Measurements from ENCODE around the gene KLHL5.
A peak's percentile ranks its signal among the peaks of the same experiment; 100 is the strongest.
"Not testable (repeated sequence)": the region's sequence is repeated elsewhere in the genome, so short reads cannot be mapped to it uniquely, and the experiment has no call there.

Gene KLHL5

GRCh38 chr4:39062094-39062769, at the start of gene KLHL5:
Gene KLHL5 (plus strand): TSS chr4:39062232. CDS start chr4:39062653, 421 bp downstream.
- H3K4me1 Mint-ChIP-seq = peaks cover 21 to 37% of the 10 kb centered on the region in 2 donors
- DNase-seq (no peak), ATAC-seq (replicated peaks) (no peak)
- no peak within 1 kb of the TSS for H3K27ac Mint-ChIP-seq
- H3K4me3 Mint-ChIP-seq = peak within 1 kb of the TSS in 1 of 2 donors; percentile 51
- H3K9me3 Mint-ChIP-seq = no peaks in the 10 kb centered on the region
- no peaks in the 10 kb centered on the region for H3K27me3 Mint-ChIP-seq
- peaks cover 2 to 10% of the 10 kb centered on the region in 2 donors for H3K36me3 Mint-ChIP-seq

- H3K9me3 Mint-ChIP-seq = peaks cover 25 to 32% of the 10 kb centered on the region in 2 donors
- DNase-seq (no peak), ATAC-seq (replicated peaks) (no peak)
- no peaks in the 10 kb centered on the region for H3K27me3 Mint-ChIP-seq
- H3K27ac Mint-ChIP-seq = no peak overlapping the region
- no peak overlapping the region for H3K4me3 Mint-ChIP-seq
- peaks cover 19 to 42% of the 10 kb centered on the region in 2 donors for H3K4me1 Mint-ChIP-seq
- H3K36me3 Mint-ChIP-seq = peaks cover 49 to 60% of the 10 kb centered on the region in 2 donors
Observed at GRCh38 chr4:39014028-39014427, 48.0 kb upstream of the KLHL5 start.

GRCh38 chr4:39020130-39020529, 41.9 kb upstream of the KLHL5 start:
- Mint-ChIP-seq H3K4me1 (peaks cover 23 to 40% of the 10 kb centered on the region in 2 donors), H3K27ac (no peak overlapping the region), H3K9me3 (peaks cover 17 to 18% of the 10 kb centered on the region in 2 donors)

GRCh38 chr4:39021631-39022030, 40.4 kb upstream of the KLHL5 start:
- DNase-seq (no peak), ATAC-seq (replicated peaks) (no peak)
- no peaks in the 10 kb centered on the region for H3K27me3 Mint-ChIP-seq
- peaks cover 20 to 41% of the 10 kb centered on the region in 2 donors for H3K4me1 Mint-ChIP-seq
- H3K36me3 Mint-ChIP-seq = peaks cover 16 to 40% of the 10 kb centered on the region in 2 donors
- peaks cover 7 to 9% of the 10 kb centered on the region in 2 donors for H3K9me3 Mint-ChIP-seq
- no peak overlapping the region for H3K27ac Mint-ChIP-seq
- H3K4me3 Mint-ChIP-seq = no peak overlapping the region

More at GRCh38 chr4:39020130-39020529, 41.9 kb upstream of the KLHL5 start:
- DNase-seq (no peak), ATAC-seq (replicated peaks) (no peak)
- H3K4me3 Mint-ChIP-seq = no peak overlapping the region
- peaks cover 29 to 51% of the 10 kb centered on the region in 2 donors for H3K36me3 Mint-ChIP-seq
- no peaks in the 10 kb centered on the region for H3K27me3 Mint-ChIP-seq

GRCh38 chr4:39022241-39022640, 39.8 kb upstream of the KLHL5 start:
- ATAC-seq (replicated peaks) (no peak), DNase-seq (no peak)
- Mint-ChIP-seq H3K4me3 (no peak overlapping the region), H3K36me3 (peaks cover 13 to 37% of the 10 kb centered on the region in 2 donors), H3K9me3 (peaks cover 4 to 6% of the 10 kb centered on the region in 2 donors), H3K27ac (no peak overlapping the region), H3K27me3 (no peaks in the 10 kb centered on the region), H3K4me1 (peaks cover 20 to 42% of the 10 kb centered on the region in 2 donors)

- Mint-ChIP-seq H3K9me3 (peaks cover 4 to 5% of the 10 kb centered on the region in 2 donors), H3K4me1 (peaks cover 20 to 50% of the 10 kb centered on the region in 2 donors), H3K36me3 (peaks cover 12 to 33% of the 10 kb centered on the region in 2 donors)
Observed at GRCh38 chr4:39023059-39023458, 39.0 kb upstream of the KLHL5 start.

GRCh38 chr4:39024311-39024865, 37.6 kb upstream of the KLHL5 start:
- Mint-ChIP-seq H3K27me3 (no peaks in the 10 kb centered on the region), H3K9me3 (peaks cover 4 to 5% of the 10 kb centered on the region in 2 donors), H3K4me1 (peaks cover 20 to 49% of the 10 kb centered on the region in 2 donors), H3K27ac (no peak overlapping the region), H3K36me3 (peaks cover 11 to 25% of the 10 kb centered on the region in 2 donors), H3K4me3 (no peak overlapping the region)
- ATAC-seq (replicated peaks) (no peak), DNase-seq (no peak)

More at GRCh38 chr4:39023059-39023458, 39.0 kb upstream of the KLHL5 start:
- DNase-seq = no peak
- H3K27ac Mint-ChIP-seq = no peak overlapping the region
- ATAC-seq (replicated peaks) = no peak
- H3K4me3 Mint-ChIP-seq = no peak overlapping the region
- H3K27me3 Mint-ChIP-seq = no peaks in the 10 kb centered on the region

- DNase-seq (no peak), ATAC-seq (replicated peaks) (no peak)
- Mint-ChIP-seq H3K4me1 (peaks cover 17 to 55% of the 10 kb centered on the region in 2 donors), H3K27ac (peak overlapping the region; percentile 77), H3K9me3 (peaks cover 4 to 5% of the 10 kb centered on the region in 2 donors), H3K4me3 (peak overlapping the region in 1 of 2 donors; percentile 29), H3K36me3 (peaks cover 11 to 21% of the 10 kb centered on the region in 2 donors), H3K27me3 (no peaks in the 10 kb centered on the region)
Observed at GRCh38 chr4:39025552-39026085, 36.4 kb upstream of the KLHL5 start.

- H3K36me3 Mint-ChIP-seq = peaks cover 11 to 21% of the 10 kb centered on the region in 2 donors
- H3K4me1 Mint-ChIP-seq = peaks cover 17 to 55% of the 10 kb centered on the region in 2 donors
- ATAC-seq (replicated peaks) (no peak), DNase-seq (no peak)
- H3K27ac Mint-ChIP-seq = no peak overlapping the region
- peak overlapping the region in 1 of 2 donors; percentile 29 for H3K4me3 Mint-ChIP-seq
- peaks cover 4 to 5% of the 10 kb centered on the region in 2 donors for H3K9me3 Mint-ChIP-seq
- no peaks in the 10 kb centered on the region for H3K27me3 Mint-ChIP-seq
Observed at GRCh38 chr4:39026096-39026495, 35.9 kb upstream of the KLHL5 start.

GRCh38 chr4:39029752-39030694, 32.0 kb upstream of the KLHL5 start:
- Mint-ChIP-seq H3K4me3 (peak overlapping the region; percentile 81 to 91), H3K27me3 (no peaks in the 10 kb centered on the region), H3K4me1 (peaks cover 7 to 50% of the 10 kb centered on the region in 2 donors), H3K36me3 (peaks cover 0 to 2% of the 10 kb centered on the region in 2 donors), H3K9me3 (no peaks in the 10 kb centered on the region), H3K27ac (peak overlapping the region; percentile 94)
- no peak for DNase-seq
- ATAC-seq (replicated peaks) = peak in 1 of 2 donors; percentile 12

- H3K36me3 Mint-ChIP-seq = peaks cover 0 to 2% of the 10 kb centered on the region in 2 donors
- no peak for DNase-seq
- H3K9me3 Mint-ChIP-seq = no peaks in the 10 kb centered on the region
- peak overlapping the region; percentile 81 to 91 for H3K4me3 Mint-ChIP-seq
- no peaks in the 10 kb centered on the region for H3K27me3 Mint-ChIP-seq
- peak overlapping the region; percentile 94 for H3K27ac Mint-ChIP-seq
- peaks cover 5 to 43% of the 10 kb centered on the region in 2 donors for H3K4me1 Mint-ChIP-seq
- no peak for ATAC-seq (replicated peaks)
Observed at GRCh38 chr4:39030725-39031124, 31.3 kb upstream of the KLHL5 start.

- H3K4me1 Mint-ChIP-seq = peaks cover 10 to 49% of the 10 kb centered on the region in 2 donors
- H3K9me3 Mint-ChIP-seq; H3K27me3 Mint-ChIP-seq; ATAC-seq (replicated peaks); DNase-seq; H3K36me3 Mint-ChIP-seq: not testable (repeated sequence)
- H3K27ac Mint-ChIP-seq = peak overlapping the region; percentile 73
- peak overlapping the region; percentile 74 to 75 for H3K4me3 Mint-ChIP-seq
Observed at GRCh38 chr4:39031590-39032020, 30.4 kb upstream of the KLHL5 start.

- H3K36me3 Mint-ChIP-seq = peaks cover 0 to 2% of the 10 kb centered on the region in 2 donors
Observed at GRCh38 chr4:39032218-39033085, 29.6 kb upstream of the KLHL5 start, which contains the start of gene TMEM156. Gene TMEM156 (minus strand): TSS chr4:39032409. CDS start chr4:39032313, 96 bp downstream.

More at GRCh38 chr4:39032218-39033085, 29.6 kb upstream of the KLHL5 start, which contains the start of gene TMEM156:
- Mint-ChIP-seq H3K4me1 (peaks cover 12 to 54% of the 10 kb centered on the region in 2 donors), H3K27ac (peak within 1 kb of the TSS; percentile 73), H3K4me3 (peak within 1 kb of the TSS; percentile 74 to 75), H3K27me3 (no peaks in the 10 kb centered on the region), H3K9me3 (no peaks in the 10 kb centered on the region)
- ATAC-seq (replicated peaks) = peak; percentile 89 to 91
- DNase-seq = no peak
